GM23248 (cell line): Measurements from ENCODE around the gene ERC1.

Experiments used
- EZH2 ChIP-seq: fragments of 200-600 bp; sonication (generic); IDR thresholded peaks from 2 replicates; pipeline ENCODE4 v1.6.1; 2018; ENCODE audit warnings: antibody characterized with exemption, mild to moderate bottlenecking; ENCODE audit not compliant: insufficient read depth, poor library complexity, severe bottlenecking
- EZH2phosphoT487 ChIP-seq: fragments of 200-600 bp; sonication (generic); IDR thresholded peaks from 2 replicates; pipeline ENCODE4 v1.6.1; 2018; ENCODE audit warnings: antibody characterized with exemption, moderate library complexity, mild to moderate bottlenecking, low read depth; ENCODE audit not compliant: insufficient read depth

DNA sequence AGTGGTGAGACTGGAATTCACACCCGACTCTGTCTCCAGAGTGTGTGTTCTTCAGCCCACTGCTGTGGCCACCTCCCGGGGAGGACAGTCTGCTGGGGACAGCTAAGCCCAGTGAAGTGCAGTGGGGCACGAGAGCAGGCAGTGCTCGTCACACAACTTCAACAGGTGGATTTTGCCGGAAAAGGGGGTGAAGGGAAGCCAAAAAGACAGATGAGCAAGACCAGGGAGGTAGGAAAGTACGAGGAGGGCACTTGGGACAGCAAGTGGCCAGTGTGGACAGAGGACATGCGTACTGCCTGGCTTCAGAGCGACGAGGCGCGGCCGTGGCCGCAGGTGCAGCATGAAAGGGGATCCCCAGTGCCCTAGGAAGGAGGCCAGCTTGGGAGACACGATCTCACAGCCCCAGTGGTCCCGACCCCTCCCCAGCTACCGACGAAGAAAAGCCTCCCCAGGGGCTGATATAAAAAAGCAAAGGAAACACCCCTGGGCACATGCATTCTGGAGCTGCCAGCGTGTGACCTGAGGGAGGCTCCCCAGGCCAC, 507.2 kb downstream of the ERC1 start:
- TF ChIP-seq EZH2, result no peak
- no peak for TF ChIP-seq EZH2phosphoT487
